HepG2 (cell line): ENCODE data around the gene C2orf81. TPM values are rescaled to one million over a fixed set of nuclear protein-coding genes. Genes with fewer than 3 reads are reported as not detected.

Experiments
- AGO2 ChIP-seq: fragments of 200-400 bp; formaldehyde crosslinking; optimal IDR thresholded peaks from 2 replicates; pipeline ENCODE3; 2017; ENCODE audit warnings: mild to moderate bottlenecking, low read depth, low read length, moderate library complexity
- ARID2 ChIP-seq: sonication (generic); formaldehyde crosslinking; IDR thresholded peaks from 2 replicates; pipeline ENCODE4 v1.8.1; 2022; ENCODE audit warnings: mild to moderate bottlenecking, missing genetic modification reagents, borderline replicate concordance
- CBX2 ChIP-seq, 2 experiments: fragments of 200-600 bp in 1 of 2; sonication (generic); formaldehyde crosslinking in 1 of 2; IDR thresholded peaks; 2 replicates each; pipeline versions ENCODE4 v1.7.0 to v1.8.1; 2018 to 2022; ENCODE audit warnings: low read depth in 2 of 2, low read length in 1 of 2, mild to moderate bottlenecking in 1 of 2, missing genetic modification reagents in 1 of 2
- CREM ChIP-seq, 2 experiments: sonication (generic) in 1 of 2; formaldehyde crosslinking in 1 of 2; IDR thresholded peaks; 2 replicates each; pipeline versions ENCODE4 v1.4.0 to v1.6.1; 2016 to 2020; ENCODE audit warnings: antibody characterized with exemption in 1 of 2, mild to moderate bottlenecking in 1 of 2, missing genetic modification reagents in 1 of 2
- ELF4 ChIP-seq: sonication (generic); formaldehyde crosslinking; IDR thresholded peaks from 2 replicates; pipeline ENCODE4 v1.5.0; 2020; ENCODE audit warnings: missing genetic modification reagents, mild to moderate bottlenecking, moderate library complexity, borderline replicate concordance
- FOXA1 ChIP-seq, 2 experiments: fragments of 450-650 bp in 1 of 2; sonication (generic) in 1 of 2; formaldehyde crosslinking in 1 of 2; IDR thresholded peaks; 2 replicates each; pipeline versions ENCODE4 v1.4.0 to v1.6.1; 2016 to 2020; ENCODE audit warnings: missing genetic modification reagents in 1 of 2
- KDM5B ChIP-seq: sonication (generic); formaldehyde crosslinking; IDR thresholded peaks from 2 replicates; pipeline ENCODE4 v1.4.0; 2020; ENCODE audit warnings: missing genetic modification reagents, mild to moderate bottlenecking, borderline replicate concordance
- MATR3 ChIP-seq: sonication (generic); formaldehyde crosslinking; IDR thresholded peaks from 2 replicates; pipeline ENCODE4 v1.4.0; 2020; ENCODE audit warnings: missing genetic modification reagents
- NR1H2 ChIP-seq: sonication (generic); formaldehyde crosslinking; IDR thresholded peaks from 2 replicates; pipeline ENCODE4 v1.8.1; 2022; ENCODE audit warnings: low read depth, missing genetic modification reagents, borderline replicate concordance
- PLSCR1 ChIP-seq: sonication (generic); formaldehyde crosslinking; IDR thresholded peaks from 2 replicates; pipeline ENCODE4 v1.5.0; 2020; ENCODE audit warnings: missing genetic modification reagents, mild to moderate bottlenecking, borderline replicate concordance
- REL ChIP-seq: sonication (generic); formaldehyde crosslinking; conservative IDR thresholded peaks from 2 replicates; pipeline ENCODE4 v1.8.0; 2022; ENCODE audit warnings: mild to moderate bottlenecking, missing genetic modification reagents, moderate library complexity
- REST ChIP-seq, 2 experiments: IDR thresholded peaks; 2 replicates each; pipeline ENCODE4 v1.6.1; 2011 to 2012; ENCODE audit warnings: low read length in 2 of 2, borderline replicate concordance in 1 of 2, low read depth in 1 of 2, mild to moderate bottlenecking in 1 of 2, moderate library complexity in 1 of 2
- ZFY ChIP-seq: sonication (generic); formaldehyde crosslinking; IDR thresholded peaks from 2 replicates; pipeline ENCODE4 v1.4.0; 2020; ENCODE audit warnings: missing genetic modification reagents
- ZNF232 ChIP-seq: sonication (generic); formaldehyde crosslinking; IDR thresholded peaks from 2 replicates; pipeline ENCODE4 v1.4.0; 2020; ENCODE audit warnings: missing genetic modification reagents, borderline replicate concordance
- ZNF577 ChIP-seq: sonication (generic); formaldehyde crosslinking; IDR thresholded peaks from 2 replicates; pipeline ENCODE4 v1.4.0; 2020; ENCODE audit warnings: mild to moderate bottlenecking, low read depth, missing genetic modification reagents, borderline replicate concordance
- ZNF710 ChIP-seq: sonication (generic); formaldehyde crosslinking; IDR thresholded peaks from 2 replicates; pipeline ENCODE4 v1.5.0; 2020; ENCODE audit warnings: mild to moderate bottlenecking, missing genetic modification reagents, borderline replicate concordance
- ZNF776 ChIP-seq: sonication (generic); formaldehyde crosslinking; IDR thresholded peaks from 2 replicates; pipeline ENCODE4 v1.4.0; 2020; ENCODE audit warnings: mild to moderate bottlenecking, missing genetic modification reagents
- ZSCAN25 ChIP-seq: sonication (generic); formaldehyde crosslinking; IDR thresholded peaks from 2 replicates; pipeline ENCODE4 v1.8.0; 2022; ENCODE audit warnings: mild to moderate bottlenecking, missing genetic modification reagents
- polyA plus RNA-seq, 8 experiments: library from polyadenylated mRNA; depleted of rRNA in 3 of 8; stranded (reverse) in 7 of 8; unstranded in 1 of 8; fragments of >200 nt; fragmentation: Illumina TruSeq in 4 of 8; extraction: Trizol in 4 of 8; gene quantifications; 2 replicates each; pipeline versions ENCODE4 v1.2.1 to v1.2.3, GENCODE V29; 2011 to 2016; ENCODE audit warnings: low read depth in 4 of 8, missing spikeins in 1 of 8, mixed read lengths in 1 of 8; ENCODE audit not compliant: insufficient read depth in 1 of 8
- total RNA-seq, 5 experiments: library from RNA; depleted of rRNA; stranded (reverse); fragments of >200 nt; fragmentation: Illumina TruSeq; extraction: Trizol; gene quantifications; 2 replicates each; pipeline ENCODE4 v1.2.3, GENCODE V29; 2016; ENCODE audit warnings: low read depth in 1 of 5

C2orf81 gene
- total and polyA plus RNA-seq, 2 of the 13 experiments (the other 11 are each of a cell fraction or from before 2014, with no cell fraction given): 0.15 to 0.17 TPM

GRCh38 chr2:74454654-74455511 is 33.5 kb upstream of the C2orf81 start, which contains the start of gene INO80B (continued):
- TF ChIP-seq REST (IDR thresholded peaks at IDR 0.05; ENCODE audit: borderline replicate concordance in 1 of 2, low read depth in 1 of 2, low read length in 2 of 2) (peak in 1 of 2 experiments; percentile 47; a peak in 1 of 4 replicates), ZNF577 (no peak), NR1H2 (CRISPR knock-in tag) (no peak), ZNF232 (CRISPR knock-in tag) (peak; percentile 46; the same call in 1 of the 2 replicates), AGO2 (no peak), REL (CRISPR knock-in tag) (no peak), ELF4 (CRISPR knock-in tag) (peak; percentile 96), CBX2 (IDR thresholded peaks at IDR 0.05; ENCODE audit: low read depth, low read length) (no peak; the same call in 1 of the 2 replicates), CBX2 (CRISPR knock-in tag; IDR thresholded peaks at IDR 0.05; ENCODE audit: low read depth) (no peak), PLSCR1 (CRISPR knock-in tag) (no peak), ZSCAN25 (CRISPR knock-in tag) (peak; percentile 88), ARID2 (CRISPR knock-in tag) (peak; percentile 95), FOXA1 (IDR thresholded peaks at IDR 0.05) (no peak), FOXA1 (CRISPR knock-in tag; IDR thresholded peaks at IDR 0.05) (peak; percentile 57; the same call in 1 of the 2 replicates), ZNF776 (CRISPR knock-in tag) (no peak), KDM5B (CRISPR knock-in tag) (peak; percentile 90; the same call in 1 of the 2 replicates), MATR3 (CRISPR knock-in tag) (no peak), ZNF710 (CRISPR knock-in tag) (peak; percentile 84; the same call in 1 of the 2 replicates), ZFY (peak; percentile 71), CREM (IDR thresholded peaks at IDR 0.05) (peak; percentile 98), CREM (CRISPR knock-in tag; IDR thresholded peaks at IDR 0.05) (no peak)
